ENCODE measurements around the gene KLC3. TPM values are rescaled to one million over a fixed set of nuclear protein-coding genes. Genes with fewer than 3 reads are reported as not detected.
A peak's percentile ranks its signal among the peaks of the same experiment; 100 is the strongest.

KLC3 gene
- total and polyA plus RNA-seq, 2 donors: 0.05 to 0.16 TPM

DNA sequence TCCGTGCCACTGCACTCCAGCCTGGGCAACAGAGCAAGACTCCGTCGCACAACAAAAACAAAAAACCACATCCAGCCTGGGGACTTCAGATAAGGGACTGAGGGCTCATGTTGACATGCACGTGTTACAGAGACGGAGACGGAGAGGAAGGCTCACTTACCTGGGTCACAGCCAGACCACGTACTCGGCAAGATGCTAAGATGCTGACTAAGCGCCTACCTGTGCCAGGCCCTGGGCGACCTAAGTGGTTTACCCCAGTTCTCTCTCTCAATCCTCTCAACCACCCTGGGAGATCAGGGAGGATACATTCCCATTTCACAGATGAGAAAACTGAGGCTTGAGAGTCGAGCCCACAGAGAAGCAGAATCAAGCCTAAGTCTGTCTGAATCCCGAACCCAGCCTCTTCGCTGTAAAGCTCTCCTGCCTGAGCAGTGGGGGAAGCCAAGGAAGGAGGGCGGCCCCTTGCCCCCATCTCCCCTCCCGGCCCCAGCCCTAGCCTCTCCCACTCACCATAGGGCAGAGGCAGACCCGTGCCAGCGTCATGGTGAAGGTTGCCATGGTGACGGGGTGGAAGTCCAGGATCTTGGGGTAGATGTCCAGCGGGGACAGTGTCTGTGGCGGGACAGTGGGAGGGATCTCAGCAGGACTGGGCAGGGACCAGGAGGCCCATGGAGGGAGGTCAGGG, 16.4 kb downstream of the KLC3 start:
- H3K36me3 ChIP-seq (ENCODE audit: insufficient read depth): no peaks in the 10 kb centered on the region
- no peak for DNase-seq (ENCODE audit: extremely low spot score)
- H3K4me1 ChIP-seq (ENCODE audit: insufficient read depth): no peaks in the 10 kb centered on the region
- 93% methylated on average over 20 of the region's 20 CpGs for WGBS
- H3K4me3 ChIP-seq (ENCODE audit: low read depth, low read length): no peak overlapping the region
- H3K27ac ChIP-seq (ENCODE audit: low read depth): no peak overlapping the region

DNA sequence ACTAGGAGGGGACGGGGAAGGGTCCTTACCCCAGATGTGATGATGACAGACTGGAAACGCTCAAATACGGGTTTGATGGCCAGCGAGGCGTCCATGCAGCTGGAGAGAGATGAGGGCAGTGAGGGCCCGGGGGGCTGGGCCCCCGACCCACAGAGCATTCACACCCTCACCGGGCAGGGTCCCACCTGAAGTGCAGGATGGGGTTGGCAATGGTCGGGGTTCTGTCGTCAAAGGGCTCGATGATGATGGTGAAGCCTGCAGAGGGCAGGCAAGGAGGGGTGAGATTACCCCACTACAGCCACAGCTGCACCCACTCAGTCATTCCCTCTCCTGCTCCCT, 16.9 kb downstream of the KLC3 start:
- DNase-seq (ENCODE audit: extremely low spot score): no peak
- Histone ChIP-seq H3K4me1 (ENCODE audit: insufficient read depth) (no peaks in the 10 kb centered on the region), H3K27ac (ENCODE audit: low read depth) (no peak overlapping the region), H3K36me3 (ENCODE audit: insufficient read depth) (no peaks in the 10 kb centered on the region), H3K4me3 (ENCODE audit: low read depth, low read length) (no peak overlapping the region)
- WGBS: 92% methylated on average over 11 of the region's 11 CpGs

DNA sequence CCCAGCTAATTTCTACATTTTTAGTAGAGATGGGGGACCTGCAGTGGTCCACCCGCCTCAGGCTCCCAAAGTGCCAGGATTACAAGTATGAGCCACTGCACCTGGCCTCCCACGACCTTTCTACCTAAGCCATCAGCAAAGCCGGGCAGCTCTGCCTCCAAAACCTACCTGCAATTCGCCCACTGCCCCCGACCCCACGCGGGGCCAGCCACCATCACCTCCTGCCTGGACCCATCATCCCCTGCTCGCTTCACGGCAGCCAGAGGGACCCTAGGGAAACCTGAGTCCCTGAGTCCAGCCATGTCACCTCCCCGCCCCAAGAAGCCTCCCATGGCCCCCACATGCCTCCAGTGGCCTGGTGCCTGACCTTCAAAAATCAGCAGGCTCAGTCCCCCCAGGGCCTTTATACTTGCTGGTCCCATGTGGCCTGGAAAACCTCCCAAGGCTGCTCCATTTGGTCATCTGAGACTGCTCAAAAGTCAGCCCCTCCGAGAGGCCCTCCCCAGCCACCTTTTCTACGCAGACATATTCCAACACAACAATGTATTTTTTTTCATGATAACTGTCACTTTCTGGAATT, 17.8 kb downstream of the KLC3 start:
- no peaks in the 10 kb centered on the region for H3K4me1 ChIP-seq (ENCODE audit: insufficient read depth)
- no peaks in the 10 kb centered on the region for H3K36me3 ChIP-seq (ENCODE audit: insufficient read depth)
- no peak overlapping the region for H3K4me3 ChIP-seq (ENCODE audit: low read depth, low read length)
- no peak for DNase-seq (ENCODE audit: extremely low spot score)
- 91% methylated on average over 12 of the region's 12 CpGs for WGBS
- H3K27ac ChIP-seq (ENCODE audit: low read depth): no peak overlapping the region

GRCh38 chr19:45361608-45362007, 21.1 kb downstream of the KLC3 start:
- H3K4me1 ChIP-seq (ENCODE audit: insufficient read depth): no peaks in the 10 kb centered on the region
- H3K27ac ChIP-seq (ENCODE audit: low read depth): no peak overlapping the region
- no peaks in the 10 kb centered on the region for H3K36me3 ChIP-seq (ENCODE audit: insufficient read depth)
- no peak overlapping the region for H3K4me3 ChIP-seq (ENCODE audit: low read depth, low read length)
- WGBS: 93% methylated on average over 14 of the region's 14 CpGs
- no peak for DNase-seq (ENCODE audit: extremely low spot score)

DNA sequence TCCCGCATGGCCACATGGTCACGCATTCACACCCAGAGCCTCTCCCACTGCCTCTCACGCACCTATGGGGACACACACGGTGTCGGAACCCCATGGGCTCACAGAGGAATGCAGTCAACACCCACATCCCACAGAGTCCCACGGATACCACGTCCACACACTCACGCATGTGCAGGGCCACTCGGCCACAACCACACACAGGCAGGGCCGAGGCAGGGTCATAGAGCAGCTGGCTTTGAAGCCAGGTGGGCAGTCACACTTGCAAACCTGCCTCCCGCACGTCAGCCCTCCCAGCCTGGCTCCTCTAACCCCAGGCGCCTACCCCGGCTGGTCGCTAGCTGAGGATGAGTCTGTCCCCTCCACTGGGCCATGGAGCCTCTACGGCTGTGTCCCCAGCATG, 21.7 kb downstream of the KLC3 start:
- Histone ChIP-seq H3K27ac (ENCODE audit: low read depth) (no peak overlapping the region), H3K4me3 (ENCODE audit: low read depth, low read length) (no peak overlapping the region), H3K4me1 (ENCODE audit: insufficient read depth) (no peaks in the 10 kb centered on the region), H3K36me3 (ENCODE audit: insufficient read depth) (no peaks in the 10 kb centered on the region)
- 90% methylated on average over 16 of the region's 16 CpGs for WGBS
- no peak for DNase-seq (ENCODE audit: extremely low spot score)

DNA sequence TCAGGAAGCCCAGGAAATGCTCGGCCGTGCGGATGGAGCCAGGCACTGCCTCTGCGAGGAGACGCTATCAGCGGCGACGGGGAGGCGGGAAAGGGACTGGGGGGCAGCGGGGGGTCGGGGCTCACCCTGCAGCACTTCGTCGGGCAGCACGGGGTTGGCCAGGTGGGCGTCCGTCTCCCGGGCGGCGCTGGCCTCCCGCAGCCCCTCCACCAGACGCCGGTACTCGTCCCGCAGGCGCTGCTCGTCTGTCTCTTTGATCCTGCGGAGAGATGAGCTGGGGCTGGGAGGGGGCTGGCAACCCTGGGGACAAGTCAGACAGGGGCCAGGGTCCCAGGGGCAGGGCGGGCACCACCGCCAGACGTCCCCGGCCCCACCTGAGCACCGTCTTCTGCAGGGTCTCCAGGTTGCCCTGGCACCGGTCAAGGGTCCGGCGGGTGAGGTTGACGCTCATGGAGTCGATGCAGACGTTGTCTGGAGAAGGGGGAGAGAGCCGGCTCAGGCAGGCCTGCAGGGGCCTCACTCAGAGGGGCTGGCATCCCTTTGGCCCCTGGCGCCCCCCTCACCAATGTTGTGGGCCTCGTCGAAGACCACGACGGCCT, 23.4 kb downstream of the KLC3 start:
- WGBS: 89% methylated on average over 44 of the region's 44 CpGs
- no peak overlapping the region for H3K27ac ChIP-seq (ENCODE audit: low read depth)
- no peaks in the 10 kb centered on the region for H3K4me1 ChIP-seq (ENCODE audit: insufficient read depth)
- DNase-seq (ENCODE audit: extremely low spot score): no peak
- no peak overlapping the region for H3K4me3 ChIP-seq (ENCODE audit: low read depth, low read length)
- H3K36me3 ChIP-seq (ENCODE audit: insufficient read depth): no peaks in the 10 kb centered on the region

GRCh38 chr19:45364696-45365095, 24.1 kb downstream of the KLC3 start:
- DNase-seq (ENCODE audit: extremely low spot score): no peak
- H3K4me3 ChIP-seq (ENCODE audit: low read depth, low read length): no peak overlapping the region
- no peaks in the 10 kb centered on the region for H3K36me3 ChIP-seq (ENCODE audit: insufficient read depth)
- WGBS: 89% methylated on average over 12 of the region's 12 CpGs
- no peak overlapping the region for H3K27ac ChIP-seq (ENCODE audit: low read depth)
- H3K4me1 ChIP-seq (ENCODE audit: insufficient read depth): no peaks in the 10 kb centered on the region

DNA sequence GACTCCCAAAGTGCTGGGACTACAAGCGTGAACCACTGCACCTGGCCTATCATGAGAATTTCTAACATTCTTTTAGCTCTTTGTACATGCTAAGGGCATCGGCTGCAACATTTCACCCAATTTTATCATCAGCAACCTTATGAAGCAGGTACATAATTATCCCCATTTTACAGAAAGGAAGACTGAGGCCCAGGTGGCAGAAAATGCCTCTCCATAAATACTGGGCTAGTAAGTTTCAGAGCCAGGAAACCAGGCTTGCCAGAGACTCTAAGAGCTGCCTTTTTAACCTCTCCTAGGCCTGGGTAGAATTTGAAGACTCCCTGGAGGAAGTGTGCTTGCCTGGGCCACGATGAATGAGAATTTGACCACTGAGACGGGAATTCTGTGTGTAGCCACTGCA, 27.6 kb downstream of the KLC3 start:
- Histone ChIP-seq H3K36me3 (ENCODE audit: insufficient read depth) (no peaks in the 10 kb centered on the region), H3K4me1 (ENCODE audit: insufficient read depth) (no peaks in the 10 kb centered on the region), H3K4me3 (ENCODE audit: low read depth, low read length) (no peak overlapping the region), H3K27ac (ENCODE audit: low read depth) (no peak overlapping the region)
- WGBS: 93% methylated on average over 4 of the region's 4 CpGs
- no peak for DNase-seq (ENCODE audit: extremely low spot score)

- Histone ChIP-seq H3K4me3 (ENCODE audit: low read depth, low read length) (no peak overlapping the region), H3K4me1 (ENCODE audit: insufficient read depth) (no peaks in the 10 kb centered on the region), H3K27ac (ENCODE audit: low read depth) (no peak overlapping the region), H3K36me3 (ENCODE audit: insufficient read depth) (no peaks in the 10 kb centered on the region)
- DNase-seq (ENCODE audit: extremely low spot score): no peak
- 93% methylated on average over 11 of the region's 11 CpGs for WGBS
Measured at GRCh38 chr19:45368737-45369340, 28.3 kb downstream of the KLC3 start.

DNA sequence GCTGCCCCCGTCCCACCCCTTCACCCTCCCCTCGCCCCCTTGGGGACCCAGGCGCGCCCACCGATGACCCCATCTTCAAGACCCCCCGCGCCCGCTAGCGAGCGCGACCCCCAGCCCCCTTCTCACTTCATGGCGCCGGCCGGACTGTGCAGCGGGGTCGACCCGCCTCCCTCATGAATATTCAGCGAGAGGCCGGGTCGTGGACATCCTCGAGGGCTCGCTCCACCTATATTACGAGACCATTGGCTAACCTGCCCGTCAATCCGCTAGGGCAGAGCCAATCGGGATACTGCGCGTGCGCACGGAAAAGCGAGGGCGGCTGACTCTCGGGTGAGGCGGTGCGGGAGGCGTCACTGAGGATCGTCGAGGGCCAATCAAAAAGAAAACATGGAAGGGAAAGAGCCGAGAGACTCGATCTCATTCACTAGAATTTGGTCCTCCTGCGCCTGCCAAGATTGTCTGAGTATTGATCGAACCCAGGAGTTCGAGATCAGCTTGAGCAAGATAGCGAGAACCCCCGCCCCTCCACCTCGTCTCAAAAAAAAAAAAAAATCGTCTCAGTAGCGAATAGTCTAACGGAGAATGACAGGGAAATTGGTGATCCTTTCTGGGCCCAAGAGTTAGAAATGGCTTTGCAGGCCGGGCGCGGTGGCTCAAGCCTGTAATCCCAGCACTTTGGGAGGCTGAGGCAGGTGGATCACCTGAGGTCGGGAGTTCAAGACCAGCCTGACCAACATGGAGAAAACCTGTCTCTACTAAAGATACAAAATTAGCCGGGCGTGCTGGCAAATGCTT, 30.1 kb downstream of the KLC3 start, which contains the start of gene ERCC2:
ERCC2 (minus strand) TSS at position 164 of the 795 bp plus-strand sequence; CDS start at position 131, 33 bp downstream.
- Histone ChIP-seq H3K36me3 (ENCODE audit: insufficient read depth) (no peaks in the 10 kb centered on the region), H3K4me3 (ENCODE audit: low read depth, low read length) (peak within 1 kb of the TSS; percentile 82), H3K27ac (ENCODE audit: low read depth) (no peak within 1 kb of the TSS), H3K4me1 (ENCODE audit: insufficient read depth) (no peaks in the 10 kb centered on the region)
- peak; percentile 99 for DNase-seq (ENCODE audit: extremely low spot score)
- WGBS: 3% methylated on average over 55 of the region's 55 CpGs

- DNase-seq (ENCODE audit: extremely low spot score): no peak
- Histone ChIP-seq H3K4me3 (ENCODE audit: low read depth, low read length) (no peak overlapping the region), H3K36me3 (ENCODE audit: insufficient read depth) (no peaks in the 10 kb centered on the region), H3K4me1 (ENCODE audit: insufficient read depth) (no peaks in the 10 kb centered on the region), H3K27ac (ENCODE audit: low read depth) (no peak overlapping the region)
- 37% methylated on average over 13 of the region's 13 CpGs for WGBS
Measured at GRCh38 chr19:45376045-45376724, 35.6 kb downstream of the KLC3 start.

DNA sequence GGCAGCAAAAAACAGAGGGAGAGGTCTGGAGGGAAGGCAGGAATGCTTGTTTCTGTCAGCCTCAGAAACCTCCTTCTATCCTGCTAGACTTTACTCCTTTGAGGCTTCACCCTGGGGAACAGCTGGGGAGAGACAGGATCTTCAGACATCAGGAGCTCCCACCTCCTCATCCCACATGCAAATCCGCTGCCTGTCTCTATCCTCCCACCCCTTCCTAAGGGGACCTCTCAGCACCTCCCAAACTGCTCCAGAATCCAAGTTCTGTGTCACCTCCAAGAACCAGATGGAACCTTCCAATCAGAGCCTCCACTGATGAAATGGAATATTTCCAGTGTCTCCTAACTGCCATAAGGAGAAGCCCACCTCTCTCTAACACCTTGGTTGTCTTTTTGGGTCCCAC, 39.6 kb downstream of the KLC3 start:
- no peak overlapping the region for H3K4me3 ChIP-seq (ENCODE audit: low read depth, low read length)
- no peak for DNase-seq (ENCODE audit: extremely low spot score)
- no peaks in the 10 kb centered on the region for H3K36me3 ChIP-seq (ENCODE audit: insufficient read depth)
- no peaks in the 10 kb centered on the region for H3K4me1 ChIP-seq (ENCODE audit: insufficient read depth)
- 94% methylated on average over 1 of the region's 1 CpG for WGBS
- no peak overlapping the region for H3K27ac ChIP-seq (ENCODE audit: low read depth)

GRCh38 chr19:45382426-45382825, 41.9 kb downstream of the KLC3 start:
- WGBS: 90% methylated on average over 29 of the region's 29 CpGs

More at GRCh38 chr19:45382426-45382825, 41.9 kb downstream of the KLC3 start:
- H3K4me3 ChIP-seq (ENCODE audit: low read depth, low read length): no peak overlapping the region
- no peak overlapping the region for H3K27ac ChIP-seq (ENCODE audit: low read depth)
- no peaks in the 10 kb centered on the region for H3K4me1 ChIP-seq (ENCODE audit: insufficient read depth)
- DNase-seq (ENCODE audit: extremely low spot score): no peak
- no peaks in the 10 kb centered on the region for H3K36me3 ChIP-seq (ENCODE audit: insufficient read depth)
